Skin of body (tissue), 2 donors: ENCODE data around the gene SACM1L. TPM values are rescaled to one million over a fixed set of nuclear protein-coding genes. Genes with fewer than 3 reads are reported as not detected.
"Not testable (repeated sequence)": the region's sequence is repeated elsewhere in the genome, so short reads cannot be mapped to it uniquely, and the experiment has no call there.

Experiments
- DNase-seq: peaks from one replicate; lab custom pipeline; 2025; lab: John Stamatoyannopoulos, UW
- total RNA-seq: library from RNA; depleted of rRNA; stranded (reverse); fragments of >200 nt; gene quantifications from one replicate; pipeline ENCODE4 v1.2.3, GENCODE V29; 2014

Gene SACM1L
- total RNA-seq, 1 donor from 2014 or later: 45.5 TPM

GRCh38 chr3:45741742-45742460, 52.7 kb downstream of the SACM1L start:
- DNase-seq: no peak

DNA sequence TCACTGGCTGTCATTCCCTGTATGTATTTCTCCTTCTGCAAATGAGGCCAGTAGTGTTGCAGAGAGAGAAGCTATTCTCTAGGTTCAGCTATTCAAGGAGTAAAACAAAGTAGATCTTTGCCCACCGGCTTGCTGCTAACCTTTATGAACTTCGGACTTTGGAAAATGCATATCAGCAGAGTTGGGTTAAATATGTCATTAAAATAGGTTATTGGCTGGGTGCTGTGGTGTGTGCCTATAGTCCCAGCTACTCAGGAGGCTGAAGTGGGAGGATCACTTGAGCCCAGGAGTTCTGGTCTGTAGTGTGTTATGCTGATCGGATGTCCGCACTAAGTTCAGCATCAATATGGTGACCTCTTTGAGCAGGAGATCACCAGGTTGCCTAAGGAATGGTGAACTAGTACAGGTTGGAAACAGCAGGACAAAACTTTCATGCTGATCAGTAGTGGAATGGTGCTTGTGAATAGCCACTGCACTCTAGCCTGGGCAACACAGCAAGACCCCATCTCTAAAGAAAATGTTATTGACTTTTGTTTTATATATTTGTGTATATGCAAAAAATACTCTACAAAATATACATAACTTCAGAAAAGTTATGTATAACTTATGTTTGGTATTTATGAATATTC, 53.4 kb downstream of the SACM1L start:
- no peak for DNase-seq

DNA sequence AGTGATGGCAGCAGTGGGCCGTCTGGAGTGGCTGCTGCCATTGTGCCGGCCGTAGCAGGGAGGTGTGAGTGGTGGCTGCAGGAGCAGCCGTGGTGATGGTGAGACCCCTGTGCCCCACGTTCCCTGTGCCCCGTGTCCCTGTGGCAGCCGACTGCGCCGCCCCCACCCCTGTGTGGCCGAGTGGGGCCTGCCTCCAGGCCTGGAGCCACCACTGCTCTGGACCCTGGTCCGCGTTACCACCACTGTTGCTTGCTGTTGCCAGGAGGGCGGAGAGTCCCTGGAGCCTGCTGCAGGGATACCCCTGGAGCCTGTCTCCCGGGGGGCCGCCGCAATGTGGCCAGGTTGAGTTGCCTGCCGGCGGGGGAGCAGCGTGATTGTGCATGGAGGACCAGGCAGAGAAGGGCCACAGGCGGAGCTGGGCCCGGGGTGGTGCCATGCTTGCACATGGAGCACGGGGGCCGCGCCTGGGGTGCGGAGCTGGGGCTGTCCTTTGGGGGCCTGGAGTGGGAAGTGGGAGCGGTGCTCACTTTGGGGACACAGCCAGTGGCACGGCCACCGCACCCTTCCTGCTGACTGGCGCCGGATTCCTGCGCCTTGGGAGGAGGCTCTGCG, 57.1 kb downstream of the SACM1L start:
- DNase-seq: no peak

GRCh38 chr3:45746777-45747622, 57.8 kb downstream of the SACM1L start:
- no peak for DNase-seq

GRCh38 chr3:45748068-45748467, 58.9 kb downstream of the SACM1L start:
- DNase-seq: no peak

- not testable (repeated sequence) for DNase-seq
Observed at GRCh38 chr3:45749036-45749600, 59.9 kb downstream of the SACM1L start.

- DNase-seq: no peak
Observed at GRCh38 chr3:45749880-45750279, 60.7 kb downstream of the SACM1L start.

DNA sequence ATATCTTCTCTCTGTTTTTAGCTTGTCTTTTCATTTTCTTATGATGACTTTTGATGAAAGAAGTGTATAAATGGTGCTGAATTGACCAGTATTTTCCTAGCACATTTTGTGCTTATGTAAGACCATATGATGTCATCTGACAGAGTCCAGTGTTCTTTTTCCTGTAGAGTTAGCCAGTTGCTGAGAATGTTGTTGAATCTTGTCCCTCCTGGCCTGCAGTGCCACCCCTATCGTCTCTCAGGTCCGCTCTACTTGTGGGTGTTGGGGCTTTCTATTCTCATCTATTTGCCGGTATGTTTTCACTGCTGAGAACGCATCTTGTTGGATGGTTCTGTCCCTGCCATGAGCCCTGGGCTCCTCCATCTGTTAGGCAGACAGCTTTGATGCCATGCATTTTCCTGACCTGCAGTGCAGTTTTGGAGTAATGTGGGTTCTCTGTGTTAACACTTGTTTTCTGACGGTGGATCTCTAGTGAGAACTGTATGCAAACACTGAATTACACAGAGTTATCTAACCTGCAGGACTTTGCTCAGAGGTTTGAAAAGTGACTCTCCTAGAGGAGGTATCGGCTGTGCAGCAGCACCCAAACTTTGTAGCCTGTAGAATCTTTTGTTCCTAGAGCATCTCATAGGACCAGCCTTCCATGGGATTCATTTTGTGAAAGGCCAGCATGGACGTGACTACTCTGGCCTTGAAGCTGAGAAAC, 62.5 kb downstream of the SACM1L start:
- DNase-seq: no peak

DNA sequence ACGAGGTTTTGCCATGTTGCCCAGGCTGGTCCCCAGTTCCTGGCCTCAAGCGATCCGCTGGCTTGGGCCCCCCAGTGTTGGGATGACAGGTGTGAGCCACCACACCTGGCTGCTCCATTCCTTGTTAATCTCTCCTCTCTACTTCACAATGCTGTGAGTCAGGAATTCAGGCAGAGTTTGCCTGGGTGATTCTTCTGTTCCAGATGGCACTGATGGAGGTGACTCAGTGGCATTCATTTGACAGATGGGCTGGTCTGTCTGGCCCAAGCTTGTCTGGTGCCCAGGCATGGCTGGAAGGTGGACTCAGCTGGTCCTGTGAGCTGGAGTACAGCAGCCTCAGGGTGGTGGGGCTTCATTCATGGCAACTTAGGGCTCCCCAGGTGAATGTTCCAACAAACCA, 63.9 kb downstream of the SACM1L start:
- DNase-seq: no peak

DNA sequence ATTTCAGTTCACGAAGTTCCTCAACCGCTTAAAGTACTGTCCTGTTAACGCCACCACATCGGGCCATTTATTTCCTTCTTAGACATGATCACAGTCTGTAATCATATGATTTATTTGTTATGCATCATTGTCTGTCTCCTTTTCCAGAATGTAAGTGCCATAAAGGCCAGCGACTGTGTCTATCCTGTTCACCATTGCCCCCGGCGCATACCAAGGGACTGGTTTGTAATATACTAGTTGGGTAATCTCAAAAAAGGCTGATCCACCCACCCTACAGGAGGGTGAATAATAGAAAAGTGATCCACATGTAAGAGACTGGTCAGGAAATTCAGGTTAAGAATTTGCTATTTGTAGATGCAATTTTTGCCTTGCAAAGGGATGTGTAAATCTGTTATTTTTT, 65.3 kb downstream of the SACM1L start:
- DNase-seq: no peak

DNA sequence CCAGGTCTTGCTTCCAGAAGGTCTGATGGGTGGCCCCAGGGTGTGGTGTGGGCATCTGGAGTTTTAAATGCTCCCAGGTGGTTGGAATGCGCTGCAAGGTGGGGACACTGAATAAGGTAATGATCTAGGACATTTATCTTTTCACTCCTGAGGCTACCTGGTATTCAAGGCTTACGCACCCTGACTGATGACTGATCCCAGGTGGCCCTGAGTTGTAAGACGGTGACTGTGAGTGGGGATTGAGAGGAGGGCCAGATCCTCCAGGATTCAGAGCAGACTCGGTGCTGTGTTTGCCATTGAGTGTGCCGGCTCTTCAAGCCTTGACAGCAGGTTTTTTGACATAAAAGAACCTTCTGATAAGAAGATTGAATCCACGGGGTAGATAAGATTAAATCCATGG, 66.9 kb downstream of the SACM1L start:
- DNase-seq: no peak

GRCh38 chr3:45757141-45757540, 67.9 kb downstream of the SACM1L start:
- DNase-seq: not testable (repeated sequence)

GRCh38 chr3:45758871-45759270, 69.7 kb downstream of the SACM1L start:
- DNase-seq: no peak

DNA sequence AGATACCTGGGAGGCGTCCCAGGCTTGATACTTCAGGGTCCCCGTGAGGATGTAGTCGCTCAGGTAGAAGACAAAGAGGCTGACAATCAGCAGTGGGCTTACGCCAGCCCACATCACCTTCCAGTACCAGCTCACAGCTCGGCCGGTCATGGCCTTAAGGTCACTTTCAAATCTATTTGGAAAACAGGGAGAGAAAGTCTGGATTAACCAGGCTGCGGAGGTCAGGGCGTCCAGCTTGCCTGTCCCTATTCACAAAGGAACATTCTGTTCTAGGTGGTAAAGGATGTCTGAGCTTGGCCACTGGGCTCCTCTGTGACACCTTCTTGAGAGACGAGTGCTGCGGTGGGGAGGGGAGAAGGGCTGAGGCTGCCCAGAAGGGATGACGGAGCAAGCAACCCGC, 70.7 kb downstream of the SACM1L start:
- no peak for DNase-seq

- no peak for DNase-seq
Observed at GRCh38 chr3:45760878-45761711, 71.9 kb downstream of the SACM1L start.

- DNase-seq: no peak
Observed at GRCh38 chr3:45761831-45762230, 72.6 kb downstream of the SACM1L start.

GRCh38 chr3:45762647-45763302, 73.6 kb downstream of the SACM1L start:
- no peak for DNase-seq

DNA sequence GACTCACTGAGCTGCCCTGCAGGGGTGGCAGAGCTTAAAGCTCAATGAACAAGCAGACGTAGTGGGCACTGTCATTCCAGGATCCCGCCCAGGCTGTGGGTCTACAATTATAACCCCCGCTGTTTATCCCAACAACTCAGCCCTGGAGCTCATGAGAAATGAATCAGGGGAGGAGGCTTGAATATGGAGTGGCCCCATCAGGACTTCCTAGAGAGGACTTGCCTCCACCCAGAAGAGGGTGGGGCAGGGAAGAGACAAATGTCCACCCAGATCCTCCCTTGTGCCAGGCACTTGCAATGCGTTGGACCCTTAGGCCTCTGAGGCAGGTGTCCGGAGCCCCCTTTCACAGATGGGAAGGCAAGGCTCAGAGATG, 74.1 kb downstream of the SACM1L start:
- DNase-seq: no peak

- DNase-seq: no peak
Observed at GRCh38 chr3:45765266-45765851, 76.2 kb downstream of the SACM1L start.
